K562 (cell line): ENCODE measurements around the gene SCLY. TPM values are rescaled to one million over a fixed set of nuclear protein-coding genes. Genes with fewer than 3 reads are reported as not detected.

ENCODE experiments used
- ATAC-seq: fragments of 200-7000 bp; cut with Tn5 transposase; 3 replicates; pipeline ENCODE4 v1.9.1; 2020; ENCODE audit warnings: moderate library complexity
- BruUV-seq: library from RNA; stranded (reverse); fragments of 400-500 nt; replicated peaks from 2 replicates; lab custom pipeline; 2021; lab: Mats Ljungman, UMichigan
- CTCF ChIA-PET: fragments of 300-600 bp; formaldehyde crosslinking; extraction: SDS; loops from one replicate; lab custom pipeline; 2021; ENCODE audit warnings: low intra/inter-chr PET ratio; lab: Yijun Ruan, JAX
- POLR2A ChIA-PET: fragments of 300-600, 350-650 bp; sonication (Branson Sonifier 250); formaldehyde crosslinking; extraction: SDS; loops from one replicate; lab custom pipeline; 2021; ENCODE audit warnings: antibody characterized with exemption, inconsistent platforms; lab: Yijun Ruan, JAX
- DNase-seq, 4 experiments: peaks; one replicate each; pipeline versions ENCODE4 v3.0.0 to v3.0.0-alpha.2; 2011 to 2018; ENCODE audit warnings: low spot score in 3 of 4, mixed read lengths in 3 of 4; ENCODE audit errors: extremely low read depth in 1 of 4
- FAIRE-seq: peaks from 2 replicates; lab custom pipeline; 2011; peaks lifted over from hg19 to GRCh38; lab: Jason Lieb, UNC
- H2AFZ ChIP-seq: 2 replicates; pipeline ENCODE4 v1.6.0; 2011; ENCODE audit warnings: low read depth, low read length, control low read depth, inconsistent platforms
- H3K27ac ChIP-seq: fragments of 200-600 bp; 3 replicates; pipeline ENCODE4 v1.8.0; 2011; ENCODE audit warnings: low read depth, mild to moderate bottlenecking, control low read depth, inconsistent platforms, low read length, moderate library complexity, mixed read lengths; ENCODE audit errors: extremely low read depth
- H3K27me3 ChIP-seq, 2 experiments: fragments of 300-600 bp in 1 of 2; 2 replicates in 1 of 2; 3 replicates in 1 of 2; pipeline versions ENCODE4 v1.6.0 to v1.8.0; 2011; ENCODE audit warnings: inconsistent platforms in 2 of 2, low read length in 2 of 2, mild to moderate bottlenecking in 1 of 2, mixed read lengths in 1 of 2, moderate library complexity in 1 of 2; ENCODE audit not compliant: control insufficient read depth in 2 of 2, insufficient read depth in 2 of 2
- H3K36me3 ChIP-seq: fragments of 300-600 bp; 3 replicates; pipeline ENCODE4 v1.8.0; 2011; ENCODE audit warnings: mild to moderate bottlenecking, low read length, inconsistent platforms; ENCODE audit not compliant: control insufficient read depth, insufficient read depth
- H3K4me1 ChIP-seq, 2 experiments: fragments of 200-600 bp in 1 of 2; replicated peaks in 1 of 2; 2 replicates in 1 of 2; 3 replicates in 1 of 2; pipeline versions ENCODE4 v1.5.1 to v1.8.0; 2011; ENCODE audit warnings: inconsistent platforms in 2 of 2, low read length in 2 of 2, mild to moderate bottlenecking in 1 of 2, mixed read lengths in 1 of 2, moderate library complexity in 1 of 2; ENCODE audit not compliant: control insufficient read depth in 2 of 2, insufficient read depth in 2 of 2
- H3K4me2 ChIP-seq: 2 replicates; pipeline ENCODE4 v1.6.1; 2011; ENCODE audit warnings: low read length, control low read depth, inconsistent platforms, mixed read lengths; ENCODE audit not compliant: insufficient read depth
- H3K4me3 ChIP-seq: fragments of 200-600 bp; sonication (generic), shearing (Covaris generic); 2 replicates; pipeline ENCODE4 v1.5.1; 2016; ENCODE audit warnings: control low read depth, inconsistent platforms
- H3K79me2 ChIP-seq: fragments of 200-600 bp; 3 replicates; pipeline ENCODE4 v1.8.0; 2011; ENCODE audit warnings: low read length, inconsistent platforms; ENCODE audit not compliant: control insufficient read depth, insufficient read depth
- H3K9ac ChIP-seq, 2 experiments: 2 replicates each; pipeline versions ENCODE4 v1.6.0 to v1.6.1; 2011; ENCODE audit warnings: low read depth in 2 of 2, low read length in 2 of 2, control low read depth in 1 of 2, inconsistent platforms in 1 of 2, mild to moderate bottlenecking in 1 of 2, mixed read lengths in 1 of 2; ENCODE audit not compliant: insufficient read depth in 1 of 2
- H3K9me1 ChIP-seq: one replicate; pipeline ENCODE4 v1.6.0; 2011; ENCODE audit warnings: inconsistent platforms, mild to moderate bottlenecking, low read length, moderate library complexity; ENCODE audit not compliant: control insufficient read depth, insufficient read depth
- H3K9me3 ChIP-seq: replicated peaks from 2 replicates; pipeline ENCODE4 v1.5.1; 2011; ENCODE audit warnings: low read depth, low read length, inconsistent platforms; ENCODE audit not compliant: control insufficient read depth, insufficient read depth
- H4K20me1 ChIP-seq: replicated peaks from 2 replicates; pipeline ENCODE4 v1.6.1; 2011; ENCODE audit warnings: low read length, inconsistent platforms, mixed read lengths; ENCODE audit not compliant: control insufficient read depth, insufficient read depth
- CBFB ChIP-seq: sonication (generic); formaldehyde crosslinking; IDR thresholded peaks from 2 replicates; pipeline ENCODE4 v1.4.0; 2020; ENCODE audit warnings: mild to moderate bottlenecking, missing genetic modification reagents
- ETV1 ChIP-seq: fragments of 450-650 bp; conservative IDR thresholded peaks from 2 replicates; pipeline ENCODE4 v1.6.1; 2016; ENCODE audit warnings: missing genetic modification characterization, control low read depth, low read depth, missing compliant biosample characterization
- KLF1 ChIP-seq: fragments of 450-650 bp; IDR thresholded peaks from 2 replicates; pipeline ENCODE4 v1.6.1; 2016; ENCODE audit warnings: missing genetic modification characterization, missing compliant biosample characterization
- NFXL1 ChIP-seq: fragments of 450-650 bp; formaldehyde crosslinking; IDR thresholded peaks from 2 replicates; pipeline ENCODE4 v1.4.0; 2021; ENCODE audit warnings: mild to moderate bottlenecking
- POLR2A ChIP-seq: fragments of 450-650 bp; conservative IDR thresholded peaks from 2 replicates; pipeline ENCODE4 v1.6.1; 2016
- RUNX1 ChIP-seq: sonication (generic); IDR thresholded peaks from 2 replicates; pipeline ENCODE4 v1.6.1; 2016; ENCODE audit warnings: antibody characterized with exemption, low read depth
- SAFB ChIP-seq: fragments of 200-400 bp; formaldehyde crosslinking; IDR thresholded peaks from 2 replicates; pipeline ENCODE4 v1.6.1; 2017; ENCODE audit warnings: low read depth, low read length, borderline replicate concordance
- ZNF583 ChIP-seq: fragments of 250-450 bp; sonication (Bioruptor Pico); IDR thresholded peaks from 2 replicates; pipeline ENCODE4 v1.4.0; 2020
- WGBS: fragments of 100-300 bp; shearing (Covaris generic); methylation state at CpG from one replicate; pipeline ENCODE4 v1.1.6; 2016; ENCODE audit warnings: low coverage, mixed read lengths; ENCODE audit not compliant: insufficient coverage; ENCODE audit errors: missing lambda C conversion rate; 5-methylcytosine and 5-hydroxymethylcytosine counted together
- in situ Hi-C: fragments of 300-500 bp; cut with MboI; formaldehyde crosslinking; loops from 4 replicates; pipeline ENCODE4 v1.15.0; 2018; ENCODE audit warnings: inconsistent platforms, mixed read lengths
- intact Hi-C: fragments of 100-400 bp; cut with micrococcal nuclease; formaldehyde crosslinking; loops from 2 replicates; pipeline ENCODE4 v1.14.2; 2022
- polyA plus RNA-seq, 8 experiments: library from polyadenylated mRNA; depleted of rRNA in 4 of 8; stranded (reverse) in 5 of 8; unstranded in 3 of 8; fragments of >200 nt; fragmentation: Nextera tagmentation in 2 of 8; fragmentation: Illumina TruSeq in 1 of 8; extraction: Ambion mirVana in 2 of 8; extraction: Trizol in 1 of 8; gene quantifications; 2 replicates each; pipeline versions ENCODE4 v1.2.1 to v1.2.3, GENCODE V29; 2011 to 2014; ENCODE audit warnings: inconsistent platforms in 1 of 8, missing spikeins in 1 of 8
- total RNA-seq, 7 experiments: library from RNA; depleted of rRNA in 6 of 7; stranded (reverse); fragments of >200 nt in 6 of 7; fragmentation: Illumina TruSeq in 2 of 7; extraction: Trizol in 2 of 7; gene quantifications; 2 replicates each; pipeline versions ENCODE4 v1.2.1 to v1.2.3, GENCODE V29; 2011 to 2021; ENCODE audit warnings: low replicate concordance in 1 of 7
- TF ChIP-seq, protein P1 (sequence below): fragments of 450-650 bp; IDR thresholded peaks from 2 replicates; pipeline ENCODE4 v1.6.1; 2016; ENCODE audit warnings: missing biosample characterization, missing genetic modification characterization
- TF ChIP-seq, protein P2 (sequence below): fragments of 450-650 bp; formaldehyde crosslinking; IDR thresholded peaks from 2 replicates; pipeline ENCODE4 v1.4.0; 2022; ENCODE audit warnings: missing genetic modification characterization
- TF ChIP-seq, protein P3 (sequence below): IDR thresholded peaks from 3 replicates; pipeline ENCODE4 v1.6.1; 2011; ENCODE audit warnings: borderline replicate concordance, mild to moderate bottlenecking, moderate library complexity; ENCODE audit not compliant: insufficient read length; ENCODE audit errors: extremely low read depth
- TF ChIP-seq, protein P4 (sequence below): IDR thresholded peaks from 3 replicates; pipeline ENCODE4 v1.6.1; 2011; ENCODE audit warnings: borderline replicate concordance, mild to moderate bottlenecking; ENCODE audit not compliant: insufficient read length, insufficient read depth
- TF ChIP-seq, protein P5 (sequence below): sonication (generic); formaldehyde crosslinking; IDR thresholded peaks from 2 replicates; pipeline ENCODE4 v1.8.1; 2022; ENCODE audit warnings: missing genetic modification reagents

SCLY gene
- total and polyA plus RNA-seq, 9 of the 15 experiments (the other 6 are each of a cell fraction or from before 2014, with no cell fraction given): 2.6 to 32.2 (median 21.1) TPM

DNA sequence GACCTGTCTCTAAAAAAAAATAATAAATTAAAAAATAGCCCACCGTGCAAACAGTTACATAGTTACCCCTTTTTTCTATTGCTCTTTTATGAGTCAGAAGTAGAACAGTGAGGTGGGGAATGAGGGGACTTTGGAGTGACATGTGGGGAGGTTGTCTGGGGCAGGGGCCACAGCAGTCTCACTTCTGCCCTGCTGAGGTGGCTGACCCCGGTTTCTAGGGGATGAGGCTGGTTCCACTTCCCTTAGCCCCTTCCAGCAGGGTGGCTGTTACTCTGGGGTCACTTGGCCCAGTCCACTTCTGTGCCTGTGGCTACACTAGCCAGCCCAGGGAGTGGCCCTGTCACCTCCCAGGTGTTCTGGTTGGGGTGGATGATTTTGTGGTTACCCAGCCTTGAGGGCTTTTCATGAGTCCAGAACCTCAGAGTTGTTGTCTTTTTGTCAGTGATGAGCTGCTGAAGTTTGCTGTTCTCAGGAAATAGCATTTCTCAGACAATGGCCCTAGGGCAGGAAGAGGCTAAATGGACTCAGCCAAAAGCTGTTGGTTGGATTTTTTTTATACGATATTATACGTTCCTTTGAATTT lies 28.0 kb upstream of the SCLY start:
- no peak for ATAC-seq
- no peak overlapping the region for H2AFZ ChIP-seq
- H3K4me1 ChIP-seq: no peaks in the 10 kb centered on the region; a peak in 1 of 5 replicates
- intact Hi-C loops (no loop called here), in situ Hi-C loops (no loop called here)
- no peak for FAIRE-seq
- H3K9me1 ChIP-seq: no peaks in the 10 kb centered on the region
- H3K9me3 ChIP-seq: no peaks in the 10 kb centered on the region
- ChIA-PET POLR2A (no interaction called here), CTCF (no interaction called here)
- no peak overlapping the region for H3K4me3 ChIP-seq
- H3K27me3 ChIP-seq: no peaks in the 10 kb centered on the region
- H3K79me2 ChIP-seq: no peaks in the 10 kb centered on the region
- no TSS peak for BruUV-seq
- 67% methylated on average over 3 of the region's 4 CpGs for WGBS
- H3K4me2 ChIP-seq: no peak overlapping the region
- DNase-seq: no peak
- H3K9ac ChIP-seq: no peak overlapping the region
- no peaks in the 10 kb centered on the region for H4K20me1 ChIP-seq
- no peak overlapping the region for H3K27ac ChIP-seq
- H3K36me3 ChIP-seq: peaks cover 57% of the 10 kb centered on the region; the same call in 2 of the 3 replicates
- no peak for TF ChIP-seq KLF1 (tag)
- TF ChIP-seq POLR2A: no peak
- no peak for TF ChIP-seq ETV1 (tag)
- TF ChIP-seq, protein P1, sequence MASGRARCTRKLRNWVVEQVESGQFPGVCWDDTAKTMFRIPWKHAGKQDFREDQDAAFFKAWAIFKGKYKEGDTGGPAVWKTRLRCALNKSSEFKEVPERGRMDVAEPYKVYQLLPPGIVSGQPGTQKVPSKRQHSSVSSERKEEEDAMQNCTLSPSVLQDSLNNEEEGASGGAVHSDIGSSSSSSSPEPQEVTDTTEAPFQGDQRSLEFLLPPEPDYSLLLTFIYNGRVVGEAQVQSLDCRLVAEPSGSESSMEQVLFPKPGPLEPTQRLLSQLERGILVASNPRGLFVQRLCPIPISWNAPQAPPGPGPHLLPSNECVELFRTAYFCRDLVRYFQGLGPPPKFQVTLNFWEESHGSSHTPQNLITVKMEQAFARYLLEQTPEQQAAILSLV: no peak
- TF ChIP-seq, protein P2, sequence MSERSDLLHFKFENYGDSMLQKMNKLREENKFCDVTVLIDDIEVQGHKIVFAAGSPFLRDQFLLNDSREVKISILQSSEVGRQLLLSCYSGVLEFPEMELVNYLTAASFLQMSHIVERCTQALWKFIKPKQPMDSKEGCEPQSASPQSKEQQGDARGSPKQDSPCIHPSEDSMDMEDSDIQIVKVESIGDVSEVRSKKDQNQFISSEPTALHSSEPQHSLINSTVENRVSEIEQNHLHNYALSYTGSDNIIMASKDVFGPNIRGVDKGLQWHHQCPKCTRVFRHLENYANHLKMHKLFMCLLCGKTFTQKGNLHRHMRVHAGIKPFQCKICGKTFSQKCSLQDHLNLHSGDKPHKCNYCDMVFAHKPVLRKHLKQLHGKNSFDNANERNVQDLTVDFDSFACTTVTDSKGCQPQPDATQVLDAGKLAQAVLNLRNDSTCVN (CRISPR knock-in tag): no peak
- TF ChIP-seq ZNF583 (CRISPR knock-in tag): no peak
- no peak for TF ChIP-seq RUNX1
- TF ChIP-seq CBFB: no peak
- no peak for TF ChIP-seq NFXL1 (CRISPR knock-in tag)
- TF ChIP-seq, protein P3, sequence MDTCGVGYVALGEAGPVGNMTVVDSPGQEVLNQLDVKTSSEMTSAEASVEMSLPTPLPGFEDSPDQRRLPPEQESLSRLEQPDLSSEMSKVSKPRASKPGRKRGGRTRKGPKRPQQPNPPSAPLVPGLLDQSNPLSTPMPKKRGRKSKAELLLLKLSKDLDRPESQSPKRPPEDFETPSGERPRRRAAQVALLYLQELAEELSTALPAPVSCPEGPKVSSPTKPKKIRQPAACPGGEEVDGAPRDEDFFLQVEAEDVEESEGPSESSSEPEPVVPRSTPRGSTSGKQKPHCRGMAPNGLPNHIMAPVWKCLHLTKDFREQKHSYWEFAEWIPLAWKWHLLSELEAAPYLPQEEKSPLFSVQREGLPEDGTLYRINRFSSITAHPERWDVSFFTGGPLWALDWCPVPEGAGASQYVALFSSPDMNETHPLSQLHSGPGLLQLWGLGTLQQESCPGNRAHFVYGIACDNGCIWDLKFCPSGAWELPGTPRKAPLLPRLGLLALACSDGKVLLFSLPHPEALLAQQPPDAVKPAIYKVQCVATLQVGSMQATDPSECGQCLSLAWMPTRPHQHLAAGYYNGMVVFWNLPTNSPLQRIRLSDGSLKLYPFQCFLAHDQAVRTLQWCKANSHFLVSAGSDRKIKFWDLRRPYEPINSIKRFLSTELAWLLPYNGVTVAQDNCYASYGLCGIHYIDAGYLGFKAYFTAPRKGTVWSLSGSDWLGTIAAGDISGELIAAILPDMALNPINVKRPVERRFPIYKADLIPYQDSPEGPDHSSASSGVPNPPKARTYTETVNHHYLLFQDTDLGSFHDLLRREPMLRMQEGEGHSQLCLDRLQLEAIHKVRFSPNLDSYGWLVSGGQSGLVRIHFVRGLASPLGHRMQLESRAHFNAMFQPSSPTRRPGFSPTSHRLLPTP: no peak
- TF ChIP-seq, protein P4, sequence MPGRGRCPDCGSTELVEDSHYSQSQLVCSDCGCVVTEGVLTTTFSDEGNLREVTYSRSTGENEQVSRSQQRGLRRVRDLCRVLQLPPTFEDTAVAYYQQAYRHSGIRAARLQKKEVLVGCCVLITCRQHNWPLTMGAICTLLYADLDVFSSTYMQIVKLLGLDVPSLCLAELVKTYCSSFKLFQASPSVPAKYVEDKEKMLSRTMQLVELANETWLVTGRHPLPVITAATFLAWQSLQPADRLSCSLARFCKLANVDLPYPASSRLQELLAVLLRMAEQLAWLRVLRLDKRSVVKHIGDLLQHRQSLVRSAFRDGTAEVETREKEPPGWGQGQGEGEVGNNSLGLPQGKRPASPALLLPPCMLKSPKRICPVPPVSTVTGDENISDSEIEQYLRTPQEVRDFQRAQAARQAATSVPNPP: no peak
- TF ChIP-seq SAFB: no peak
- TF ChIP-seq, protein P5, sequence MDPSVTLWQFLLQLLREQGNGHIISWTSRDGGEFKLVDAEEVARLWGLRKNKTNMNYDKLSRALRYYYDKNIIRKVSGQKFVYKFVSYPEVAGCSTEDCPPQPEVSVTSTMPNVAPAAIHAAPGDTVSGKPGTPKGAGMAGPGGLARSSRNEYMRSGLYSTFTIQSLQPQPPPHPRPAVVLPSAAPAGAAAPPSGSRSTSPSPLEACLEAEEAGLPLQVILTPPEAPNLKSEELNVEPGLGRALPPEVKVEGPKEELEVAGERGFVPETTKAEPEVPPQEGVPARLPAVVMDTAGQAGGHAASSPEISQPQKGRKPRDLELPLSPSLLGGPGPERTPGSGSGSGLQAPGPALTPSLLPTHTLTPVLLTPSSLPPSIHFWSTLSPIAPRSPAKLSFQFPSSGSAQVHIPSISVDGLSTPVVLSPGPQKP (CRISPR knock-in tag): no peak
